ENCODE data around the gene CASS4. TPM values are rescaled to one million over a fixed set of nuclear protein-coding genes. Genes with fewer than 3 reads are reported as not detected.
A peak's percentile ranks its signal among the peaks of the same experiment; 100 is the strongest.

CASS4 gene
- total and polyA plus RNA-seq, 8 donors = 14.4 to 28.1 (median 23.4) TPM

GRCh38 chr20:56463428-56463827 lies 51.4 kb downstream of the CASS4 start:
- Histone ChIP-seq H3K4me1 (peaks cover 4 to 40% of the 10 kb centered on the region in 2 donors), H3K27ac (peak overlapping the region in 1 of 2 donors; percentile 13), H3K27me3 (peaks cover 0 to 1% of the 10 kb centered on the region in 2 donors), H3K9me3 (no peaks in the 10 kb centered on the region), H3K36me3 (peaks cover 0 to 9% of the 10 kb centered on the region in 2 donors), H3K4me3 (no peak overlapping the region)
- DNase-seq (no peak), ATAC-seq (no peak)
- intact Hi-C loops (cut with DNase I) = no loop called here
- TF ChIP-seq CTCF (IDR thresholded peaks at IDR 0.05) = no peak

- ATAC-seq (no peak), DNase-seq (no peak)
Observed at GRCh38 chr20:56465997-56466396, 53.9 kb downstream of the CASS4 start.

GRCh38 chr20:56467968-56468315 lies 55.9 kb downstream of the CASS4 start:
- peaks cover 0 to 7% of the 10 kb centered on the region in 2 donors for H3K36me3 ChIP-seq
- H3K4me3 ChIP-seq = peak overlapping the region; percentile 58 to 71
- intact Hi-C loops (cut with DNase I) = no loop called here
- H3K27me3 ChIP-seq = no peaks in the 10 kb centered on the region
- peak overlapping the region; percentile 36 to 91 for H3K27ac ChIP-seq
- DNase-seq (no peak), ATAC-seq (peak; percentile 6)
- no peaks in the 10 kb centered on the region for H3K9me3 ChIP-seq
- TF ChIP-seq CTCF (IDR thresholded peaks at IDR 0.05) = no peak
- peaks cover 4 to 67% of the 10 kb centered on the region in 2 donors for H3K4me1 ChIP-seq

More at GRCh38 chr20:56465997-56466396, 53.9 kb downstream of the CASS4 start:
- Histone ChIP-seq H3K4me1 (peaks cover 4 to 61% of the 10 kb centered on the region in 2 donors), H3K27me3 (no peaks in the 10 kb centered on the region), H3K4me3 (no peak overlapping the region), H3K9me3 (no peaks in the 10 kb centered on the region), H3K27ac (peak overlapping the region; percentile 14 to 49), H3K36me3 (no peaks in the 10 kb centered on the region)
- TF ChIP-seq CTCF (IDR thresholded peaks at IDR 0.05) = no peak
- intact Hi-C loops (cut with DNase I) = no loop called here

- Histone ChIP-seq H3K4me1 (peaks cover 4 to 62% of the 10 kb centered on the region in 2 donors), H3K27ac (peak within 1 kb of the TSS; percentile 67 to 91), H3K27me3 (no peaks in the 10 kb centered on the region), H3K36me3 (peaks cover 0 to 12% of the 10 kb centered on the region in 2 donors), H3K4me3 (peak within 1 kb of the TSS; percentile 58 to 71), H3K9me3 (no peaks in the 10 kb centered on the region)
- ATAC-seq = peak; percentile 100
- intact Hi-C loops (cut with DNase I) = no loop called here
- DNase-seq = peak; percentile 92 to 97 (median 96)
- TF ChIP-seq CTCF (IDR thresholded peaks at IDR 0.05) = no peak
Observed at GRCh38 chr20:56468316-56469076, 56.4 kb downstream of the CASS4 start, which contains the start of gene RTF2. Gene RTF2, plus strand, starts transcription at chr20:56468627. Its CDS starts 71 bp downstream, at chr20:56468698.

- H3K36me3 ChIP-seq = peaks cover 0 to 18% of the 10 kb centered on the region in 2 donors
- ATAC-seq (no peak), DNase-seq (no peak)
- peak overlapping the region; percentile 58 to 71 for H3K4me3 ChIP-seq
- H3K27me3 ChIP-seq = no peaks in the 10 kb centered on the region
- peak overlapping the region; percentile 67 to 91 for H3K27ac ChIP-seq
- no peak for TF ChIP-seq CTCF (IDR thresholded peaks at IDR 0.05)
- no peaks in the 10 kb centered on the region for H3K9me3 ChIP-seq
- intact Hi-C loops (cut with DNase I) = no loop called here
- peaks cover 4 to 56% of the 10 kb centered on the region in 2 donors for H3K4me1 ChIP-seq
Observed at GRCh38 chr20:56469077-56469449, 57.0 kb downstream of the CASS4 start.
